T1000 (cell line): ENCODE data around the gene PHC2.
"Not testable (repeated sequence)": the region's sequence is repeated elsewhere in the genome, so short reads cannot be mapped to it uniquely, and the experiment has no call there.

Experiments used
- DNase-seq: peaks from one replicate; lab custom pipeline; 2025; ENCODE audit warnings: mixed read lengths; lab: John Stamatoyannopoulos, UW

Gene PHC2

GRCh38 chr1:33292726-33293340 is 138.1 kb downstream of the PHC2 start:
- DNase-seq, result no peak

- not testable (repeated sequence) for DNase-seq
Observed at GRCh38 chr1:33290615-33291014, 140.3 kb downstream of the PHC2 start.

GRCh38 chr1:33289858-33290154 is 141.1 kb downstream of the PHC2 start:
- DNase-seq, result no peak

GRCh38 chr1:33288976-33289857 is 141.7 kb downstream of the PHC2 start:
- DNase-seq, result no peak

- no peak for DNase-seq
Observed at GRCh38 chr1:33287317-33287716, 143.6 kb downstream of the PHC2 start.

- DNase-seq, result no peak
Observed at GRCh38 chr1:33286451-33287185, 144.3 kb downstream of the PHC2 start.

- no peak for DNase-seq
Observed at GRCh38 chr1:33284049-33284448, 146.8 kb downstream of the PHC2 start.

- DNase-seq, result no peak
Observed at GRCh38 chr1:33282791-33283190, 148.1 kb downstream of the PHC2 start.

GRCh38 chr1:33281554-33282303 is 149.2 kb downstream of the PHC2 start:
- DNase-seq, result no peak

GRCh38 chr1:33280091-33280661 is 150.7 kb downstream of the PHC2 start:
- no peak for DNase-seq

- no peak for DNase-seq
Observed at GRCh38 chr1:33277488-33278084, 153.3 kb downstream of the PHC2 start.

GRCh38 chr1:33276573-33277298 is 154.2 kb downstream of the PHC2 start:
- DNase-seq, result no peak

- no peak for DNase-seq
Observed at GRCh38 chr1:33275706-33276572, 155.0 kb downstream of the PHC2 start.

- no peak for DNase-seq
Observed at GRCh38 chr1:33275195-33275594, 155.7 kb downstream of the PHC2 start.

- DNase-seq, result no peak
Observed at GRCh38 chr1:33274446-33274845, 156.4 kb downstream of the PHC2 start.

- no peak for DNase-seq
Observed at GRCh38 chr1:33273961-33274371, 156.9 kb downstream of the PHC2 start.
